ENCODE measurements around the gene FRMD8.
"Not testable (repeated sequence)": the region's sequence is repeated elsewhere in the genome, so short reads cannot be mapped to it uniquely, and the experiment has no call there.

The FRMD8 gene

DNA sequence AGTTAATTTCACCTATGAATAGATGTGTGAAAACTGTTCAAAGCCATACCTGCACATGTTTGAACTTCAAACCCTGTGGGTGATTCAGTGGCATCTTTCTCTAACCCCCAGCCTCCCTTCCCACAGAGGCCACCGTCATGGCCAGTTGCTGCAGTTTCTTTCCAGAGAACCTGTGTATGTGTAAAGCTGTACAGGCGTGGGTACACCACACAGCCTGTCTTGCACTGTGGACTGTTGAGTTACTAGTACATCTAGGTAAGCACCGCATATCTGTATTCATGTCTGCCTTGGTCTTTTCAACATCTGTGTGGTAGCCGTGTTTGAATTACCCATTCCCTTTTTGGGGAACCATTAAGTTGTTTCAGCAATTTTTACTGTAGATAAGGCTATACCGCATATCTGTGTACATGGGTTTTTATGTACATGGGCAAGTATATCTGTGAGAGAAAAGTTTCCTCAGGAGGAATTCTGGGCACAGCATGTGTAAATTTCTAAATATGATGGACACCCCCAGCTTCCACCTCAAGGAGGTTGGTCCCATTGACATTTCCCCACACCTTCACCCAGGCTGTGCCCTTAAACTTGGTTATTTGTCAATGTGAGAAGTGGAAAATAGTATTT lies 50.1 kb downstream of the FRMD8 start:
- DNase-seq (ENCODE audit: low spot score), result no peak

GRCh38 chr11:65437436-65438227 lies 51.2 kb downstream of the FRMD8 start:
- DNase-seq (ENCODE audit: low spot score), result no peak

DNA sequence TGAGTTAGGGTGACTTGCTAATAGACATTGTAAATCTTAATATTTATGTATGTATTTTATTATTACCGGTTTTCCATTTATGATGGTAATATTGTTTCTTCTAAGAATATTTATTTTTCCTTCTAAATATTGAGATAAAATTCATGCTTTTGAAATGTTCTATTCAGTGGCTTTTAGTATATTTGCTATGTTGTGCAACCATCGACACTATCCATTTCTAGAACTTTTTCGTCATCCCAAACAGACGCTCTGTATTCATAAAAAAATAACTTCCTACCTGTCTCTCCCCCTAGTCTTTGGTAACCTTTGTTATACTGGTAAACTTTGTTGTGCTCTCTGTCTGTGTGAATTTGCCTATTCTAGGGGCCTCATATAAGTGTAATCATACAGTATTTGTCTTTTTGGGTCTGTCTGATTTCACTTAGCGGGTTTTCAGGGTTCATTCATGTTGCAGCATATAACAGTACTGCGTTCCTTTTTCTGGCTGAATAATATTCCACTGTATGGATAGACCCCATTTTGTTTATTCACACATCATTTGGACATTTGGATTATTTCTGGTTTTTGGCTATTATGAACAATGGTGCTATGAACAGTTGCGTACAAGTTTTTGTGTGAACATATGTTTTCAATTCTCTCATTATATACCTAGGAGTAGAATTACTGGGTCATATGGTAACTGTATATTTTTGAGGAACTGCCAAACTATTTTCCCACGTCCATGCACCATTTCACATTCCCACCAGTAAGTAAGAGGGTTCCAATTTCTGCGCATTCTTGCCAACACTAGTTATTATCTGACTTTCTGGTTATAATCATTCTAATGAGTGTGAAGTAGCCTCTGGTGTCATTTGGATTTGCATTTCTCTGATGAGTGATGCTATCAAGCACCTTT lies 52.1 kb downstream of the FRMD8 start:
- no peak for DNase-seq (ENCODE audit: low spot score)

- DNase-seq (ENCODE audit: low spot score), result no peak
Observed at GRCh38 chr11:65439331-65440181, 53.1 kb downstream of the FRMD8 start.

GRCh38 chr11:65440831-65441499 lies 54.5 kb downstream of the FRMD8 start:
- no peak for DNase-seq (ENCODE audit: low spot score)

GRCh38 chr11:65442842-65443331 lies 56.5 kb downstream of the FRMD8 start:
- DNase-seq (ENCODE audit: low spot score), result no peak

DNA sequence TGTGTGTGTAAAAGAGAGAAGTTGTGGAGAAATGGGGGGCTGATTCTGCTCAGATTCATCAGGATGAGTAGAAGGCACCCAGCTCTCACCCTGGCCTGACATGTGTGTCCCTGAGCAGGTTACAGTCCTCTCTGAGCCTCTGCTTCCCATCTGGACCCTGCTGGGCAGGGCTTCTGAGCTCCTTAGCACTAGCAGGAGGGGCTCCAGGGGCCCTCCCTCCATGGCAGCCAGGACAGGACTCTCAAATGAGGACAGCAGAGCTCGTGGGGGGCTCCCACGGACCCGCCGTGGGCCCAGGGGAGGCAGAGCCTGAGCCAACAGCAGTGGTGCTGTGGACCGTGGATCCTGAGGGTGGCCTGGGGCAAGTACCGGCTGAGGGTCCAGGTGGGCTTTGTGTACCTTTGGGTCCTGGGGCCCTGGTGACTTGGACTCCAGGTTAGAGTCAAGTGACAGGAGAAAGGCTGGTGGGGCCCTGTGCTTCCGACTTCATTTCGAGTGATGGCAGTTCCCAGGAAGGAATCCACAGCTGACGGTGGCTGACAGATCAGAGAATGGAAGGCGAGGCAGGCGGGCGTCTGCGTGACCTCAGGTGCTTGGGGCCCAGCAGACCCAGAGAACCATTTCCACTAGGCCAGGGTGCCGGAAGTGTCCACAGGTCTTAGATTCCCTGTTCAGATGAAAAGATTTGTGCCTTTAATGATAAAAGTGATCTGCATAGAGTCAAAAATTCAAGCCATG lies 58.0 kb downstream of the FRMD8 start:
- DNase-seq (ENCODE audit: low spot score), result no peak

DNA sequence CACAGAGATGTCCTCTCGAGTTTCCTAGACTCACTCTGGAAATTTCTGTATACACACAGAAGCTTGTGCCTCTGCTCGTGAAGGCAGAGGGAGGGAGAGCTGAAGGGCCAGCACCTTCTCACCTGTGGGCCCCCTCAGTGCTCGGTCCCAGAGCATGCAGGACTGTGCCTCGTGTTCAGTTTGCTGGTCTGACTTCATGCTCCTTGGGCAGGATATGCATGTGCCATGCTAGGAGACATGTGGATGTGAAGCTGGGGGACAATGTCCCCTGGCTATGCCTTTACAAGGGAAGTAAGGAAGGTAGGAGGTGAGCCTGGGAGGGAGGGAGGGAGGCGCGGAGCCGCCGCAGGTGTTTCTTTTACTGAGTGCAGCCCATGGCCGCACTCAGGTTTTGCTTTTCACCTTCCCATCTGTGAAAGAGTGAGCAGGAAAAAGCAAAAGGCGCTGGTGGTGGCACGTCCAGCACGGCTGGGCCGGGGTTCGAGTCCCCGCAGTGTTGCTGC lies 58.7 kb downstream of the FRMD8 start:
- no peak for DNase-seq (ENCODE audit: low spot score)

- DNase-seq (ENCODE audit: low spot score), result no peak
Observed at GRCh38 chr11:65445604-65446445, 59.4 kb downstream of the FRMD8 start.

- no peak for DNase-seq (ENCODE audit: low spot score)
Observed at GRCh38 chr11:65446446-65447277, 60.2 kb downstream of the FRMD8 start.

DNA sequence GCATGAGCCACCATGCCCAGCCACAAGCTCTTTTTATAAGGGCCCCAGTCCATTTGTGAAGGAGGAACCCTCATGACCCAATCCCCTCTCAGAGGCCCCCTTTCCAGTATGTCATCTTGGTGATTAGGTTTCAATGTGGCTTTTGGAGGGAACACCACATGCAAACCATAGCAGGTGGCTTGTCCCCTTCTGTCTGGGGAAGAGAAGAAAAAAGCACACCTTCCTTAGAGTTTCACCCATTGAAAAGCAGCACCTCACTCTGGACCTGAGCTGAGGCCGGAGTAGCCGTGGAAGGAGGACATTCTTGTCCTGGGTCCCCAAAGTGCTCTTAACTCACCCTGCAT lies 61.6 kb downstream of the FRMD8 start:
- DNase-seq (ENCODE audit: low spot score), result no peak

DNA sequence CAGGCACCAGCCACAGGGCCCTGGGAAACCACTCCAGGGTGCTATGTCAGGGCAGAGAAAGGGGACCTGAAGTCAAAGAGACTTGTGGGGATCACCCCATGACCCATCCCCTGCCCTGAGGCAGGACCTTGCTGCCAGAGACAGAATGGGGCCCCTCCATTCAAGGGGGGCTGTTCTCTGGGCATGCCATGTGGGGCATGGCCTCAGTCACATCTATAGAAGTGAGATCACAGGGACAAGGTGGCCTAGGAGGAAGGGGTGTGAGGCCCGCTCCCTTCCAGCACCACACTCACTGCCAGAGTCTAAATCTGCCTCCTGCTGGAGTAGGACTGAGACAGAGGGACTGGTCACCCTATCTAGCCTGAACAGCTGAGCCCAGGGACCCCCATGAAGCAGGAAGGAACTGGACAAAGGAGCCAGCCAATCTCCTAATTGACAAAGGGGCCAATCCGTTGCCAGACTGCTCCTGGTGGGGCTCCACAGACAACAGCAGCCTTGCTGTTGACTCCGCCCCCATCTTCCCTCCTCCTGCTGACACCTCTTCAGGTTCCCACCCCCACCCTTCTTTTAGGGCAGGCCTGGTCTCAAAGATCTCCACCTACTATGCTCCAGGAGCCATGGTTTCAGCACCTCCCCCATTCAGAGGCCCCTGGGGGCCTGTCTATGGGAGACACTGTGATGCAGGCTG lies 62.1 kb downstream of the FRMD8 start:
- no peak for DNase-seq (ENCODE audit: low spot score)

- DNase-seq (ENCODE audit: low spot score), result not testable (repeated sequence)
Observed at GRCh38 chr11:65451301-65451700, 64.9 kb downstream of the FRMD8 start.

GRCh38 chr11:65452259-65452658 lies 65.8 kb downstream of the FRMD8 start:
- DNase-seq (ENCODE audit: low spot score), result not testable (repeated sequence)

DNA sequence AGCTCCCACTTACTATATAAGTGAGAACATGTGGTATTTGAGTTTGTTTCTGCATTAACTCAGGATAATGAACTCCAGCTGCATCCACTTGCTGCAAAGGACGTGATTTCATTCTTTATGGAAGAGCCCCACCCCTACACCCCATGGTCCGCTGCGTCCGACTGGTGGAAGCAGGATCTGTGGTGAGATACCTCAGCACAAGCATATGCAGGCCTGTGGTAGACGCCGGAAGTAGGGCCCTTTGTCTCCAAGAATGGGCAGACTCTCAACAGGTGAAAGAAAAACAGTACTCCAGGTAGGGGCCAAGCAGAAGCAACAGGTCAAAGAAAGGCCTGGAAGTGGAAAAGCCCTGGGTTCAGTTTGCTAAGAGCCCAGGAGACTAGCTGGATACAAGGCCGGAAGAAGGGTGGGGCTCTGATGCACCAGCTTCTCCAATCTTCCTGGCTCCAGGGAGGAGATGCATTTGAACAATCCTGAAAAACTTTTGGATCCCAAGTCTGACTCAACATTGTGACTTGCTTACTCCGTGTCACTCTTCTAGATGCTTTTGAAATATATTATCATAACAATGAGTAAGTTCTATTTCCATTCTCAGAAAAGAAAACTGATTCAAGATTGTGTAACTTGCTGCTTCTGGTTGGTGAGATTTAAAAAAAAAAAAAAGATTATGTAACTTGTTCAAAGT lies 66.5 kb downstream of the FRMD8 start:
- DNase-seq (ENCODE audit: low spot score), result peak; percentile 60

- no peak for DNase-seq (ENCODE audit: low spot score)
Observed at GRCh38 chr11:65454311-65454695, 67.9 kb downstream of the FRMD8 start.
